HEK293 (cell line): Measurements from ENCODE around the gene KCNG3.

Source experiments
- GLI4 ChIP-seq: fragments of 450-650 bp; formaldehyde crosslinking; IDR thresholded peaks from 2 replicates; pipeline ENCODE4 v1.5.1; 2016; ENCODE audit warnings: missing biosample characterization, missing genetic modification characterization
- KLF8 ChIP-seq: fragments of 450-650 bp; formaldehyde crosslinking; IDR thresholded peaks from 2 replicates; pipeline ENCODE4 v1.5.1; 2016; ENCODE audit warnings: missing biosample characterization, missing genetic modification characterization
- KLF9 ChIP-seq: fragments of 450-650 bp; formaldehyde crosslinking; IDR thresholded peaks from 2 replicates; pipeline ENCODE4 v1.5.1; 2016; ENCODE audit warnings: missing biosample characterization, missing genetic modification characterization, low read depth
- MEIS1 ChIP-seq: sonication (generic); formaldehyde crosslinking; IDR thresholded peaks from 2 replicates; pipeline ENCODE4 v1.8.1; 2022; ENCODE audit warnings: missing genetic modification reagents, mild to moderate bottlenecking, borderline replicate concordance
- YY2 ChIP-seq: fragments of 450-650 bp; formaldehyde crosslinking; IDR thresholded peaks from 2 replicates; pipeline ENCODE4 v1.5.1; 2016; ENCODE audit warnings: missing biosample characterization, missing genetic modification characterization
- ZIC2 ChIP-seq: fragments of 450-650 bp; formaldehyde crosslinking; IDR thresholded peaks from 2 replicates; pipeline ENCODE4 v1.5.1; 2016; ENCODE audit warnings: missing biosample characterization, missing genetic modification characterization
- ZNF10 ChIP-seq: fragments of 450-650 bp; formaldehyde crosslinking; IDR thresholded peaks from 2 replicates; pipeline ENCODE4 v1.5.1; 2017; ENCODE audit warnings: missing biosample characterization, missing genetic modification characterization
- ZNF146 ChIP-seq: fragments of 450-650 bp; formaldehyde crosslinking; IDR thresholded peaks from 2 replicates; pipeline ENCODE4 v1.5.1; 2016; ENCODE audit warnings: missing biosample characterization, missing genetic modification characterization
- ZNF169 ChIP-seq: fragments of 450-650 bp; formaldehyde crosslinking; IDR thresholded peaks from 2 replicates; pipeline ENCODE4 v1.5.1; 2016; ENCODE audit warnings: missing biosample characterization, missing genetic modification characterization
- ZNF202 ChIP-seq: fragments of 450-650 bp; formaldehyde crosslinking; IDR thresholded peaks from 2 replicates; pipeline ENCODE4 v1.5.1; 2016; ENCODE audit warnings: missing biosample characterization, missing genetic modification characterization, borderline replicate concordance
- ZNF211 ChIP-seq: fragments of 450-650 bp; formaldehyde crosslinking; IDR thresholded peaks from 2 replicates; pipeline ENCODE4 v1.5.1; 2016; ENCODE audit warnings: low read depth, missing biosample characterization, missing genetic modification characterization
- ZNF341 ChIP-seq: fragments of 450-650 bp; formaldehyde crosslinking; IDR thresholded peaks from 2 replicates; pipeline ENCODE4; 2016; ENCODE audit warnings: low read depth, missing biosample characterization, missing genetic modification characterization
- ZNF394 ChIP-seq: fragments of 450-650 bp; formaldehyde crosslinking; IDR thresholded peaks from 2 replicates; pipeline ENCODE4 v1.5.1; 2016; ENCODE audit warnings: missing biosample characterization, missing genetic modification characterization, mild to moderate bottlenecking, moderate library complexity, borderline replicate concordance
- ZNF404 ChIP-seq: fragments of 450-650 bp; formaldehyde crosslinking; IDR thresholded peaks from 2 replicates; pipeline ENCODE4 v1.5.1; 2017; ENCODE audit warnings: missing biosample characterization, missing genetic modification characterization
- ZNF596 ChIP-seq: fragments of 450-650 bp; IDR thresholded peaks from 2 replicates; pipeline ENCODE4 v1.5.0; 2018; ENCODE audit warnings: missing biosample characterization, mild to moderate bottlenecking, missing genetic modification characterization, moderate library complexity
- ZNF629 ChIP-seq: fragments of 450-650 bp; formaldehyde crosslinking; IDR thresholded peaks from 2 replicates; pipeline ENCODE4 v1.5.1; 2017; ENCODE audit warnings: missing biosample characterization, missing genetic modification characterization
- ZNF654 ChIP-seq: fragments of 450-650 bp; formaldehyde crosslinking; IDR thresholded peaks from 2 replicates; pipeline ENCODE4 v1.5.1; 2016; ENCODE audit warnings: low read depth, missing biosample characterization, missing genetic modification characterization
- ZNF670 ChIP-seq: fragments of 450-650 bp; formaldehyde crosslinking; IDR thresholded peaks from 2 replicates; pipeline ENCODE4 v1.5.1; 2016; ENCODE audit warnings: missing biosample characterization, missing genetic modification characterization, low read depth
- TF ChIP-seq, protein P1 (sequence below): sonication (generic); formaldehyde crosslinking; IDR thresholded peaks from 2 replicates; pipeline ENCODE4 v1.8.1; 2022; ENCODE audit warnings: mild to moderate bottlenecking, moderate library complexity, missing genetic modification reagents
- TF ChIP-seq, protein P2 (sequence below): fragments of 450-650 bp; formaldehyde crosslinking; IDR thresholded peaks from 2 replicates; pipeline ENCODE4 v1.5.1; 2016; ENCODE audit warnings: missing biosample characterization, missing genetic modification characterization
- TF ChIP-seq, protein P3 (sequence below): fragments of 450-650 bp; formaldehyde crosslinking; IDR thresholded peaks from 2 replicates; pipeline ENCODE4 v1.5.1; 2016; ENCODE audit warnings: missing biosample characterization, missing genetic modification characterization, borderline replicate concordance
- TF ChIP-seq, protein P4 (sequence below): fragments of 450-650 bp; formaldehyde crosslinking; IDR thresholded peaks from 2 replicates; pipeline ENCODE4 v1.5.1; 2016; ENCODE audit warnings: missing biosample characterization, missing genetic modification characterization
- TF ChIP-seq, protein P5 (sequence below): fragments of 450-650 bp; formaldehyde crosslinking; IDR thresholded peaks from 2 replicates; pipeline ENCODE4 v1.5.1; 2016; ENCODE audit warnings: missing biosample characterization, missing genetic modification characterization
- TF ChIP-seq, protein P6 (sequence below): fragments of 450-650 bp; formaldehyde crosslinking; IDR thresholded peaks from 2 replicates; pipeline ENCODE4 v1.5.1; 2016; ENCODE audit warnings: missing biosample characterization, missing genetic modification characterization
- TF ChIP-seq, protein P7 (sequence below): fragments of 450-650 bp; formaldehyde crosslinking; optimal IDR thresholded peaks from 2 replicates; pipeline ENCODE3; 2016; ENCODE audit warnings: missing biosample characterization, mild to moderate bottlenecking, missing genetic modification characterization
- TF ChIP-seq, protein P8 (sequence below): fragments of 450-650 bp; formaldehyde crosslinking; IDR thresholded peaks from 2 replicates; pipeline ENCODE4 v1.5.1; 2017; ENCODE audit warnings: missing biosample characterization, missing genetic modification characterization

The KCNG3 gene

DNA sequence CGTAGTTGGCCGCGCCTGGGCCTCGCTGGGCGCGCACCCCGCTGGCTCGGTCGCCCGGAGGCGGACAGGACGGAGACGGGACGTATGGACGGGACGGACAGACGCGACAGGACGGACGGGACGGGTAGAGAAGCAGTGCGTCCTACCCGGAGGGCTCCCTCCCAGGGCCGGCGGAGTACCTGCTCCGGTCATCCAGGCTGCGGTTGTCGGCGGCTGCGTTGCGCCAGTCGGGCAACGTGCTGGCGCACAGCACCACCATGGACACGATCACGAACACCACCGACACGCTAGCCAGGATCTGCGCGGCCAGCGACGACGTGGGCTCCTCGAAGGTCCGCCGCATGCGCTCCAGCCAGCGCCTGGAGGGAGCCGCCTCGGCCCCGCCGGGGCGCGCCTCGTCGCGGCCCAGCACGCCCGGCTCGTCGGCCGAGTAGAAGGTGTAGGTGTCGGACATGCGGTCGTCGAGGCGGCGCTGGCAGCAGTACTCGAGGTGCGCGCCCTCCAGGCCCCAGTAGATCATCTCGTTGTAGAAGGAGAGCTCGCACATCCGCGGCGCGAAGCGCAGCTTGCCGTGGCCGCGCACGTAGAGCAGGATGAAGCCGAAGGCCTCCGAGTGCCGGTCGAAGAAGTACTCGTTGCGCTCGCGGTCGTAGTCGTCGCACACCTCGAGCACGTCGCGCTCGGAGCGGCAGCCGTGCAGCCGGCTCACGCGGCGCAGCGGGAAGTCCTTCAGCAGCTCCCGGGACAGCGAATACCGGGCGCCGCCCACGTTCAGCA lies 903 bp downstream of the KCNG3 start (continued):
- TF ChIP-seq ZNF629 (no peak), ZIC2 (tag by site-specific recombination) (peak; percentile 44; the same call in 1 of the 2 replicates), ZNF404 (tag by site-specific recombination) (no peak), ZNF211 (tag by site-specific recombination) (no peak), KLF8 (no peak), ZNF169 (tag by site-specific recombination) (no peak), ZNF670 (no peak), ZNF10 (0 out of 2 replicates have a peak, but pooled peaks have one; percentile 19), ZNF654 (tag by site-specific recombination) (no peak), ZNF146 (no peak), GLI4 (tag by site-specific recombination) (no peak), ZNF202 (tag by site-specific recombination) (peak; percentile 90), KLF9 (tag by site-specific recombination) (no peak), YY2 (tag by site-specific recombination) (no peak), MEIS1 (CRISPR knock-in tag) (no peak), ZNF341 (peak; percentile 28; the same call in 1 of the 2 replicates), ZNF596 (no peak), ZNF394 (tag by site-specific recombination) (no peak)
- TF ChIP-seq, protein P1, sequence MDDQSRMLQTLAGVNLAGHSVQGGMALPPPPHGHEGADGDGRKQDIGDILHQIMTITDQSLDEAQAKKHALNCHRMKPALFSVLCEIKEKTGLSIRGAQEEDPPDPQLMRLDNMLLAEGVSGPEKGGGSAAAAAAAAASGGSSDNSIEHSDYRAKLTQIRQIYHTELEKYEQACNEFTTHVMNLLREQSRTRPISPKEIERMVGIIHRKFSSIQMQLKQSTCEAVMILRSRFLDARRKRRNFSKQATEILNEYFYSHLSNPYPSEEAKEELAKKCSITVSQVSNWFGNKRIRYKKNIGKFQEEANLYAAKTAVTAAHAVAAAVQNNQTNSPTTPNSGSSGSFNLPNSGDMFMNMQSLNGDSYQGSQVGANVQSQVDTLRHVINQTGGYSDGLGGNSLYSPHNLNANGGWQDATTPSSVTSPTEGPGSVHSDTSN (CRISPR knock-in tag), result no peak
- TF ChIP-seq, protein P2, sequence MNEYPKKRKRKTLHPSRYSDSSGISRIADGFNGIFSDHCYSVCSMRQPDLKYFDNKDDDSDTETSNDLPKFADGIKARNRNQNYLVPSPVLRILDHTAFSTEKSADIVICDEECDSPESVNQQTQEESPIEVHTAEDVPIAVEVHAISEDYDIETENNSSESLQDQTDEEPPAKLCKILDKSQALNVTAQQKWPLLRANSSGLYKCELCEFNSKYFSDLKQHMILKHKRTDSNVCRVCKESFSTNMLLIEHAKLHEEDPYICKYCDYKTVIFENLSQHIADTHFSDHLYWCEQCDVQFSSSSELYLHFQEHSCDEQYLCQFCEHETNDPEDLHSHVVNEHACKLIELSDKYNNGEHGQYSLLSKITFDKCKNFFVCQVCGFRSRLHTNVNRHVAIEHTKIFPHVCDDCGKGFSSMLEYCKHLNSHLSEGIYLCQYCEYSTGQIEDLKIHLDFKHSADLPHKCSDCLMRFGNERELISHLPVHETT (tag by site-specific recombination), result no peak
- TF ChIP-seq, protein P3, sequence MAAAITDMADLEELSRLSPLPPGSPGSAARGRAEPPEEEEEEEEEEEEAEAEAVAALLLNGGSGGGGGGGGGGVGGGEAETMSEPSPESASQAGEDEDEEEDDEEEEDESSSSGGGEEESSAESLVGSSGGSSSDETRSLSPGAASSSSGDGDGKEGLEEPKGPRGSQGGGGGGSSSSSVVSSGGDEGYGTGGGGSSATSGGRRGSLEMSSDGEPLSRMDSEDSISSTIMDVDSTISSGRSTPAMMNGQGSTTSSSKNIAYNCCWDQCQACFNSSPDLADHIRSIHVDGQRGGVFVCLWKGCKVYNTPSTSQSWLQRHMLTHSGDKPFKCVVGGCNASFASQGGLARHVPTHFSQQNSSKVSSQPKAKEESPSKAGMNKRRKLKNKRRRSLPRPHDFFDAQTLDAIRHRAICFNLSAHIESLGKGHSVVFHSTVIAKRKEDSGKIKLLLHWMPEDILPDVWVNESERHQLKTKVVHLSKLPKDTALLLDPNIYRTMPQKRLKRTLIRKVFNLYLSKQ (tag by site-specific recombination), result no peak
- TF ChIP-seq, protein P4, sequence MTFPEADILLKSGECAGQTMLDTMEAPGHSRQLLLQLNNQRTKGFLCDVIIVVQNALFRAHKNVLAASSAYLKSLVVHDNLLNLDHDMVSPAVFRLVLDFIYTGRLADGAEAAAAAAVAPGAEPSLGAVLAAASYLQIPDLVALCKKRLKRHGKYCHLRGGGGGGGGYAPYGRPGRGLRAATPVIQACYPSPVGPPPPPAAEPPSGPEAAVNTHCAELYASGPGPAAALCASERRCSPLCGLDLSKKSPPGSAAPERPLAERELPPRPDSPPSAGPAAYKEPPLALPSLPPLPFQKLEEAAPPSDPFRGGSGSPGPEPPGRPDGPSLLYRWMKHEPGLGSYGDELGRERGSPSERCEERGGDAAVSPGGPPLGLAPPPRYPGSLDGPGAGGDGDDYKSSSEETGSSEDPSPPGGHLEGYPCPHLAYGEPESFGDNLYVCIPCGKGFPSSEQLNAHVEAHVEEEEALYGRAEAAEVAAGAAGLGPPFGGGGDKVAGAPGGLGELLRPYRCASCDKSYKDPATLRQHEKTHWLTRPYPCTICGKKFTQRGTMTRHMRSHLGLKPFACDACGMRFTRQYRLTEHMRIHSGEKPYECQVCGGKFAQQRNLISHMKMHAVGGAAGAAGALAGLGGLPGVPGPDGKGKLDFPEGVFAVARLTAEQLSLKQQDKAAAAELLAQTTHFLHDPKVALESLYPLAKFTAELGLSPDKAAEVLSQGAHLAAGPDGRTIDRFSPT (tag by site-specific recombination), result no peak
- TF ChIP-seq, protein P5, sequence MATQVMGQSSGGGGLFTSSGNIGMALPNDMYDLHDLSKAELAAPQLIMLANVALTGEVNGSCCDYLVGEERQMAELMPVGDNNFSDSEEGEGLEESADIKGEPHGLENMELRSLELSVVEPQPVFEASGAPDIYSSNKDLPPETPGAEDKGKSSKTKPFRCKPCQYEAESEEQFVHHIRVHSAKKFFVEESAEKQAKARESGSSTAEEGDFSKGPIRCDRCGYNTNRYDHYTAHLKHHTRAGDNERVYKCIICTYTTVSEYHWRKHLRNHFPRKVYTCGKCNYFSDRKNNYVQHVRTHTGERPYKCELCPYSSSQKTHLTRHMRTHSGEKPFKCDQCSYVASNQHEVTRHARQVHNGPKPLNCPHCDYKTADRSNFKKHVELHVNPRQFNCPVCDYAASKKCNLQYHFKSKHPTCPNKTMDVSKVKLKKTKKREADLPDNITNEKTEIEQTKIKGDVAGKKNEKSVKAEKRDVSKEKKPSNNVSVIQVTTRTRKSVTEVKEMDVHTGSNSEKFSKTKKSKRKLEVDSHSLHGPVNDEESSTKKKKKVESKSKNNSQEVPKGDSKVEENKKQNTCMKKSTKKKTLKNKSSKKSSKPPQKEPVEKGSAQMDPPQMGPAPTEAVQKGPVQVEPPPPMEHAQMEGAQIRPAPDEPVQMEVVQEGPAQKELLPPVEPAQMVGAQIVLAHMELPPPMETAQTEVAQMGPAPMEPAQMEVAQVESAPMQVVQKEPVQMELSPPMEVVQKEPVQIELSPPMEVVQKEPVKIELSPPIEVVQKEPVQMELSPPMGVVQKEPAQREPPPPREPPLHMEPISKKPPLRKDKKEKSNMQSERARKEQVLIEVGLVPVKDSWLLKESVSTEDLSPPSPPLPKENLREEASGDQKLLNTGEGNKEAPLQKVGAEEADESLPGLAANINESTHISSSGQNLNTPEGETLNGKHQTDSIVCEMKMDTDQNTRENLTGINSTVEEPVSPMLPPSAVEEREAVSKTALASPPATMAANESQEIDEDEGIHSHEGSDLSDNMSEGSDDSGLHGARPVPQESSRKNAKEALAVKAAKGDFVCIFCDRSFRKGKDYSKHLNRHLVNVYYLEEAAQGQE (tag by site-specific recombination), result peak; percentile 41; the same call in 1 of the 2 replicates
- TF ChIP-seq, protein P6, sequence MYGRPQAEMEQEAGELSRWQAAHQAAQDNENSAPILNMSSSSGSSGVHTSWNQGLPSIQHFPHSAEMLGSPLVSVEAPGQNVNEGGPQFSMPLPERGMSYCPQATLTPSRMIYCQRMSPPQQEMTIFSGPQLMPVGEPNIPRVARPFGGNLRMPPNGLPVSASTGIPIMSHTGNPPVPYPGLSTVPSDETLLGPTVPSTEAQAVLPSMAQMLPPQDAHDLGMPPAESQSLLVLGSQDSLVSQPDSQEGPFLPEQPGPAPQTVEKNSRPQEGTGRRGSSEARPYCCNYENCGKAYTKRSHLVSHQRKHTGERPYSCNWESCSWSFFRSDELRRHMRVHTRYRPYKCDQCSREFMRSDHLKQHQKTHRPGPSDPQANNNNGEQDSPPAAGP (tag by site-specific recombination), result no peak
- TF ChIP-seq, protein P7, sequence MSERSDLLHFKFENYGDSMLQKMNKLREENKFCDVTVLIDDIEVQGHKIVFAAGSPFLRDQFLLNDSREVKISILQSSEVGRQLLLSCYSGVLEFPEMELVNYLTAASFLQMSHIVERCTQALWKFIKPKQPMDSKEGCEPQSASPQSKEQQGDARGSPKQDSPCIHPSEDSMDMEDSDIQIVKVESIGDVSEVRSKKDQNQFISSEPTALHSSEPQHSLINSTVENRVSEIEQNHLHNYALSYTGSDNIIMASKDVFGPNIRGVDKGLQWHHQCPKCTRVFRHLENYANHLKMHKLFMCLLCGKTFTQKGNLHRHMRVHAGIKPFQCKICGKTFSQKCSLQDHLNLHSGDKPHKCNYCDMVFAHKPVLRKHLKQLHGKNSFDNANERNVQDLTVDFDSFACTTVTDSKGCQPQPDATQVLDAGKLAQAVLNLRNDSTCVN (tag by site-specific recombination), result no peak
- TF ChIP-seq, protein P8, sequence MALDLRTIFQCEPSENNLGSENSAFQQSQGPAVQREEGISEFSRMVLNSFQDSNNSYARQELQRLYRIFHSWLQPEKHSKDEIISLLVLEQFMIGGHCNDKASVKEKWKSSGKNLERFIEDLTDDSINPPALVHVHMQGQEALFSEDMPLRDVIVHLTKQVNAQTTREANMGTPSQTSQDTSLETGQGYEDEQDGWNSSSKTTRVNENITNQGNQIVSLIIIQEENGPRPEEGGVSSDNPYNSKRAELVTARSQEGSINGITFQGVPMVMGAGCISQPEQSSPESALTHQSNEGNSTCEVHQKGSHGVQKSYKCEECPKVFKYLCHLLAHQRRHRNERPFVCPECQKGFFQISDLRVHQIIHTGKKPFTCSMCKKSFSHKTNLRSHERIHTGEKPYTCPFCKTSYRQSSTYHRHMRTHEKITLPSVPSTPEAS (tag by site-specific recombination), result no peak
